ENCODE measurements around the gene TNF.

- TF ChIP-seq CTCF (IDR thresholded peaks at IDR 0.05) = no peak
- TF ChIP-seq POLR2AphosphoS5 (IDR thresholded peaks at IDR 0.05) = no peak
Observed at GRCh38 chr6:31541059-31541657, 34.2 kb upstream of the TNF start.

Data from prostate gland (tissue), 2 donors.